GM12874 (cell line): ENCODE data around the gene AK9.
A peak's percentile ranks its signal among the peaks of the same experiment; 100 is the strongest.

Experiments used
- CTCF ChIP-seq: IDR thresholded peaks from 2 replicates; pipeline ENCODE4 v1.5.1; 2011; ENCODE audit warnings: low read depth, mild to moderate bottlenecking, control low read depth, low read length, moderate library complexity; ENCODE audit not compliant: insufficient read depth

AK9 gene

GRCh38 chr6:109451376-109451775, 239.6 kb downstream of the AK9 start:
- TF ChIP-seq CTCF: no peak

GRCh38 chr6:109450801-109451200, 240.2 kb downstream of the AK9 start:
- TF ChIP-seq CTCF: no peak

GRCh38 chr6:109449795-109450673, 241.0 kb downstream of the AK9 start:
- TF ChIP-seq CTCF: no peak

GRCh38 chr6:109449064-109449794, 241.8 kb downstream of the AK9 start:
- no peak for TF ChIP-seq CTCF

GRCh38 chr6:109448615-109449014, 242.4 kb downstream of the AK9 start:
- TF ChIP-seq CTCF: no peak

DNA sequence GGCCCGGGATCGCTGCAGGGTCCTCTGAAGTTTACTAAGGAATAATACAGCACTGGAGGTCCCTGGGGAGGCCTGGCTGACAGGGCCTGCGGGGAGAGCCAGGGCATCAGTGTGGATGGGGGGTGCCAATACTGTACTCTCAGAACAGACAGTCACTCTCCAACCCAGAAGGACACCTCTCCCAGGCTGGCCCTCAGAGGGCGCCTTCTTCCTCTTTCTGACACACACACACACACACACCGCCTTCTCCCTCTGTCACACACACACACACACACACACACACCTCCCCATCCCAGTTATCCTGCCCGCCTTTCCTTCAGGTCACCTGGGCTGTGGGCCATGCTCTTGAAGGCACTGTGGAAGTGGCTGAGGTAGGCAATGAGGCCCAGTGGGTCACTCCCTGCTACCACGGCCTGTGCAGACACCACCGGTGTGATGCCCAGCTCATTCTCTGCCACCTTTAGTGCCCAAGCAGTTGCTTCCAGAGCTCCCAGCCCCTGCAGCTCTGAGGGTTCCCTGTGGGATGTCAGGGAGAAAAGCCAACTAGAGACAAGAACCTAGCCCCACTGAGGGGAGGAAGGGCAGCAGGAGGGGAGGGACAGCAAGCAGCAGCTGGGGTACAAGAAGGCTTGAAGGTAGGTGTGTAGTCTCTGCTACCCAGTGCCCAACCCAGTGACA, 243.0 kb downstream of the AK9 start:
- TF ChIP-seq CTCF: 0 out of 2 replicates have a peak, but pooled peaks have one; percentile 7

GRCh38 chr6:109447087-109447486, 243.9 kb downstream of the AK9 start:
- TF ChIP-seq CTCF: no peak
